Measurements from ENCODE around the gene SUOX. TPM values are rescaled to one million over a fixed set of nuclear protein-coding genes. Genes with fewer than 3 reads are reported as not detected.

Gene SUOX
- total RNA-seq, 2 donors from 2014 or later = 23.6 to 49.6 TPM

GRCh38 chr12:56046027-56046780 lies 49.1 kb downstream of the SUOX start:
- no peak overlapping the region for H3K4me3 ChIP-seq
- no peaks in the 10 kb centered on the region for H3K9me3 ChIP-seq
- TF ChIP-seq POLR2A (IDR thresholded peaks at IDR 0.05) (no peak), POLR2AphosphoS5 (IDR thresholded peaks at IDR 0.05) (no peak)
- TF ChIP-seq, protein P1, sequence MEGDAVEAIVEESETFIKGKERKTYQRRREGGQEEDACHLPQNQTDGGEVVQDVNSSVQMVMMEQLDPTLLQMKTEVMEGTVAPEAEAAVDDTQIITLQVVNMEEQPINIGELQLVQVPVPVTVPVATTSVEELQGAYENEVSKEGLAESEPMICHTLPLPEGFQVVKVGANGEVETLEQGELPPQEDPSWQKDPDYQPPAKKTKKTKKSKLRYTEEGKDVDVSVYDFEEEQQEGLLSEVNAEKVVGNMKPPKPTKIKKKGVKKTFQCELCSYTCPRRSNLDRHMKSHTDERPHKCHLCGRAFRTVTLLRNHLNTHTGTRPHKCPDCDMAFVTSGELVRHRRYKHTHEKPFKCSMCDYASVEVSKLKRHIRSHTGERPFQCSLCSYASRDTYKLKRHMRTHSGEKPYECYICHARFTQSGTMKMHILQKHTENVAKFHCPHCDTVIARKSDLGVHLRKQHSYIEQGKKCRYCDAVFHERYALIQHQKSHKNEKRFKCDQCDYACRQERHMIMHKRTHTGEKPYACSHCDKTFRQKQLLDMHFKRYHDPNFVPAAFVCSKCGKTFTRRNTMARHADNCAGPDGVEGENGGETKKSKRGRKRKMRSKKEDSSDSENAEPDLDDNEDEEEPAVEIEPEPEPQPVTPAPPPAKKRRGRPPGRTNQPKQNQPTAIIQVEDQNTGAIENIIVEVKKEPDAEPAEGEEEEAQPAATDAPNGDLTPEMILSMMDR (IDR thresholded peaks at IDR 0.05) = no peak
- no peak for DNase-seq (ENCODE audit: low spot score)
- H3K4me1 ChIP-seq (replicated peaks) = no peaks in the 10 kb centered on the region
- H3K36me3 ChIP-seq = no peaks in the 10 kb centered on the region
- H3K27me3 ChIP-seq (replicated peaks; ENCODE audit: insufficient read depth) = no peaks in the 10 kb centered on the region
- H3K27ac ChIP-seq = no peak overlapping the region
- intact Hi-C loops (cut with DNase I) = loop anchor here (5.0 to 10.0 kb wide), 2 partner anchors 56 to 311 kb away; partner anchors contain the start of gene PA2G4
- 87% methylated on average over 9 of the region's 9 CpGs for WGBS

GRCh38 chr12:56053407-56053893 lies 56.4 kb downstream of the SUOX start:
- H3K9me3 ChIP-seq = no peaks in the 10 kb centered on the region
- H3K27me3 ChIP-seq (replicated peaks; ENCODE audit: insufficient read depth) = no peaks in the 10 kb centered on the region
- H3K36me3 ChIP-seq = no peaks in the 10 kb centered on the region
- no peak overlapping the region for H3K27ac ChIP-seq
- DNase-seq (ENCODE audit: low spot score) = no peak
- no peak overlapping the region for H3K4me3 ChIP-seq
- WGBS = 63% methylated on average over 6 of the region's 6 CpGs
- intact Hi-C loops (cut with DNase I) = no loop called here
- H3K4me1 ChIP-seq (replicated peaks) = no peaks in the 10 kb centered on the region
- TF ChIP-seq, protein P1 (IDR thresholded peaks at IDR 0.05) = no peak

Other genes starting within 250 kb of the SUOX start
- gene SARNP, start 179.6 kb upstream of the SUOX start, total RNA-seq = 10 to 100 TPM; 65.9 to 75.9 TPM
- gene ORMDL2, start 179.2 kb upstream of the SUOX start, total RNA-seq = 10 to 100 TPM; 23.1 to 29.3 TPM
- 10 to 100 TPM; 58.0 to 79.6 TPM for gene DNAJC14, start 167.7 kb upstream of the SUOX start, total RNA-seq
- gene MMP19, start 154.3 kb upstream of the SUOX start, total RNA-seq = 1 to 10 TPM in 1 of 2 donors, under 1 TPM in 1; 0.46 to 2.6 TPM
- 10 to 100 TPM; 89.0 to 94.5 TPM for gene PYM1, start 69.4 kb upstream of the SUOX start, total RNA-seq
- 100 to 1,000 TPM in 1 of 2 donors, 10 to 100 TPM in 1; 74.9 to 161 TPM for gene DGKA, start 66.1 kb upstream of the SUOX start, total RNA-seq
- 1 to 10 TPM in 1 of 2 donors, under 1 TPM in 1; 0.18 to 8.6 TPM for gene PMEL, start 31.2 kb upstream of the SUOX start, total RNA-seq
- gene CDK2, start 30.4 kb upstream of the SUOX start, total RNA-seq = 10 to 100 TPM; 24.3 to 28.2 TPM
- gene RAB5B, start 23.2 kb upstream of the SUOX start, total RNA-seq = 100 to 1,000 TPM in 1 of 2 donors, 10 to 100 TPM in 1; 82.5 to 191 TPM
- 1 to 10 TPM; 2.2 to 6.2 TPM for gene IKZF4, start 23.8 kb downstream of the SUOX start, total RNA-seq
- 1,000 to 10,000 TPM in 1 of 2 donors, 100 to 1,000 TPM in 1; 284 to 1,659 TPM for gene RPS26, start 44.6 kb downstream of the SUOX start, total RNA-seq
- 100 to 1,000 TPM in 1 of 2 donors, 10 to 100 TPM in 1; 77.3 to 117 TPM for gene ERBB3, start 82.9 kb downstream of the SUOX start, total RNA-seq
- gene PA2G4, start 107.3 kb downstream of the SUOX start, total RNA-seq = 10 to 100 TPM; 75.0 to 93.3 TPM
- 1,000 to 10,000 TPM; 2,549 to 4,385 TPM for gene RPL41, start 119.4 kb downstream of the SUOX start, total RNA-seq
- gene ZC3H10, start 121.0 kb downstream of the SUOX start, total RNA-seq = 1 to 10 TPM; 4.6 to 9.1 TPM
- gene ESYT1, start 131.0 kb downstream of the SUOX start, total RNA-seq = 100 to 1,000 TPM in 1 of 2 donors, 10 to 100 TPM in 1; 66.8 to 167 TPM
- 100 to 1,000 TPM in 1 of 2 donors, 10 to 100 TPM in 1; 66.4 to 203 TPM for gene MYL6B, start 155.3 kb downstream of the SUOX start, total RNA-seq
- 1,000 to 10,000 TPM; 1,587 to 1,792 TPM for gene MYL6, start 161.1 kb downstream of the SUOX start, total RNA-seq
- gene SMARCC2, start 192.2 kb downstream of the SUOX start, total RNA-seq = 100 to 1,000 TPM in 1 of 2 donors, 10 to 100 TPM in 1; 60.4 to 101 TPM
- 10 to 100 TPM; 74.4 to 90.4 TPM for gene RNF41, start 224.6 kb downstream of the SUOX start, total RNA-seq
- 10 to 100 TPM; 21.4 to 33.2 TPM for gene NABP2, start 227.1 kb downstream of the SUOX start, total RNA-seq
- gene SLC39A5, start 232.8 kb downstream of the SUOX start, total RNA-seq = not detected

Measured in prostate gland (tissue), 2 donors.